ENCODE results near the gene PAQR3. TPM values are rescaled to one million over a fixed set of nuclear protein-coding genes. Genes with fewer than 3 reads are reported as not detected.

The PAQR3 gene
- total and polyA plus RNA-seq, 10 of the 15 experiments (the other 5 are each of a cell fraction or from before 2014, with no cell fraction given): 2.2 to 25.4 (median 7.2) TPM

DNA sequence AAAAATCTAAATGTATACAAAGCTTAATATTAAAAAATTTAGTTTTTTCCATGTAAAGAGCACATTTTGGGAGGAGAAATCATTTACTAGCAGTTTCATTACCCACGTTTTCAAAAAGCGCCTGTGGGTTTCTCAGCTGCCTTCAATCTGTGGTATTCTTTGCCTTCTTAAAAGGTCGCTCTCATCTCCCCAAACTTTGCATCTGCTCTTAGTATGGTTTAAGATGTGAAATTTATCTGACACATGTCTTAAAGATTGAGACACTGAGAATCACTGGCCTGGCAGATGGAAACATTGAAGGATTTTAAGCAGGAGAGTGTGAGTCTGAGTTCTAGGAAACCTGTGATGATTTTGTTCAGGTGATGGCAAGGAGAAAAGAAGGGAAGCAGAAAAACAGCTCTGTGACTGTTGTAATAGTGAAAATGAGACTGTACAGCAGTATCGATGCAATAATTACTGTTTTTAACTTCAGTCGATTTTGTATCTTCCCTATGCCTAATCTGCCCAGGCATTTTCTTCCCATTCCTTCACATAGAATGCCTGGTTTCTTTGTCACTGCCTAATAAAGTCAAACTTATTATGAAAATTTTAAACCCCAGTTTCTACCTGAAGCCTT is 75.9 kb downstream of the PAQR3 start:
- DNase-seq (ENCODE audit: low read depth, low spot score): peak; percentile 28
- POLR2A ChIA-PET: interaction anchor here (0.6 to 1.6 kb wide), 10 partner anchors 12 to 250 kb away, joined by 3 to 10 read pairs (median 4); no protein-coding TSS in a partner anchor
- H3K27me3 ChIP-seq (replicated peaks in 1 of 2; ENCODE audit: control insufficient read depth in 2 of 2, insufficient read depth in 2 of 2, low read length in 1 of 2): no peaks in the 10 kb centered on the region
- H3K4me2 ChIP-seq (ENCODE audit: control insufficient read depth, insufficient read depth): peak overlapping the region; percentile 43
- H3K4me1 ChIP-seq (ENCODE audit: control insufficient read depth, insufficient read depth, low read length): peaks cover 7% of the 10 kb centered on the region
- ATAC-seq: peak; percentile 78
- no TSS peak for BruUV-seq (replicated peaks)
- peaks cover 1 to 15% of the 10 kb centered on the region in 2 experiments; a peak in 3 of 4 replicates for H3K36me3 ChIP-seq (ENCODE audit: control insufficient read depth in 2 of 2, insufficient read depth in 2 of 2, low read length in 1 of 2)
- H3K4me3 ChIP-seq: 0 out of 2 replicates have a peak overlapping the region, but pooled peaks have one; percentile 18
- H3K9me3 ChIP-seq (replicated peaks; ENCODE audit: control insufficient read depth, insufficient read depth, low read length): no peaks in the 10 kb centered on the region
- H3K9ac ChIP-seq (ENCODE audit: control insufficient read depth, insufficient read depth, low read length): no peak overlapping the region
- in situ Hi-C loops (cut with MboI): no loop called here
- FAIRE-seq: peak; percentile 75
- WGBS (ENCODE audit: insufficient coverage, insufficient replicate concordance, low lambda C conversion rate, missing lambda C conversion rate): 18% methylated on average over 5 of the region's 5 CpGs
- H3K79me2 ChIP-seq (ENCODE audit: control insufficient read depth, insufficient read depth, low read length): no peaks in the 10 kb centered on the region; the same call in 1 of the 2 replicates
- H2AFZ ChIP-seq (ENCODE audit: control insufficient read depth, low read depth, low read length): no peak overlapping the region
- H4K20me1 ChIP-seq (ENCODE audit: control insufficient read depth, insufficient read depth): no peaks in the 10 kb centered on the region
- H3K27ac ChIP-seq (ENCODE audit: control insufficient read depth, insufficient read depth): peak overlapping the region; percentile 29
- RAD21 ChIA-PET (ENCODE audit: unreplicated experiment): interaction anchor here (0.7 to 3.9 kb wide), 48 partner anchors 9 to 806 kb away, joined by 3 to 134 read pairs (median 5); partner anchors contain the start of genes BMP2K and FRAS1
- CTCF ChIA-PET: interaction anchor here (0.7 to 4.8 kb wide), 41 partner anchors 9 to 905 kb away, joined by 3 to 160 read pairs (median 6); no protein-coding TSS in a partner anchor
- intact Hi-C loops (cut with micrococcal nuclease; ENCODE audit: unreplicated experiment): loop anchor here (5.0 to 10.0 kb wide), 4 partner anchors 201 to 806 kb away; partner anchors contain the start of gene FRAS1
- SMC1A ChIA-PET (ENCODE audit: uncharacterized antibody, unreplicated experiment): interaction anchor here (0.6 to 6.8 kb wide), 54 partner anchors 8 to 903 kb away, joined by 3 to 184 read pairs (median 6); no protein-coding TSS in a partner anchor
- peak; percentile 42; the same call in 1 of the 2 replicates for TF ChIP-seq RELB (IDR thresholded peaks at IDR 0.05; ENCODE audit: low read depth)
- TF ChIP-seq SMAD5 (IDR thresholded peaks at IDR 0.05; ENCODE audit: low read depth): no peak
- no peak for TF ChIP-seq ZBTB11 (CRISPR knock-in tag; IDR thresholded peaks at IDR 0.05)
- TF ChIP-seq PML (IDR thresholded peaks at IDR 0.05; ENCODE audit: low read length): no peak
- 0 out of 2 replicates have a peak, but pooled peaks have one; percentile 17 for TF ChIP-seq DPF2 (IDR thresholded peaks at IDR 0.05)
- TF ChIP-seq, protein P1, sequence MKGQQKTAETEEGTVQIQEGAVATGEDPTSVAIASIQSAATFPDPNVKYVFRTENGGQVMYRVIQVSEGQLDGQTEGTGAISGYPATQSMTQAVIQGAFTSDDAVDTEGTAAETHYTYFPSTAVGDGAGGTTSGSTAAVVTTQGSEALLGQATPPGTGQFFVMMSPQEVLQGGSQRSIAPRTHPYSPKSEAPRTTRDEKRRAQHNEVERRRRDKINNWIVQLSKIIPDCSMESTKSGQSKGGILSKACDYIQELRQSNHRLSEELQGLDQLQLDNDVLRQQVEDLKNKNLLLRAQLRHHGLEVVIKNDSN (IDR thresholded peaks at IDR 0.05; ENCODE audit: borderline replicate concordance, extremely low read length, insufficient read depth, low read depth, low read length): no peak
- no peak for TF ChIP-seq POLR2A (IDR thresholded peaks at IDR 0.05; ENCODE audit: low read depth, low read length)
- 0 out of 2 replicates have a peak, but pooled peaks have one; percentile 15 for TF ChIP-seq NBN (IDR thresholded peaks at IDR 0.05)
- no peak for TF ChIP-seq CBX5 (IDR thresholded peaks at IDR 0.05; ENCODE audit: low read depth)
- TF ChIP-seq, protein P2, sequence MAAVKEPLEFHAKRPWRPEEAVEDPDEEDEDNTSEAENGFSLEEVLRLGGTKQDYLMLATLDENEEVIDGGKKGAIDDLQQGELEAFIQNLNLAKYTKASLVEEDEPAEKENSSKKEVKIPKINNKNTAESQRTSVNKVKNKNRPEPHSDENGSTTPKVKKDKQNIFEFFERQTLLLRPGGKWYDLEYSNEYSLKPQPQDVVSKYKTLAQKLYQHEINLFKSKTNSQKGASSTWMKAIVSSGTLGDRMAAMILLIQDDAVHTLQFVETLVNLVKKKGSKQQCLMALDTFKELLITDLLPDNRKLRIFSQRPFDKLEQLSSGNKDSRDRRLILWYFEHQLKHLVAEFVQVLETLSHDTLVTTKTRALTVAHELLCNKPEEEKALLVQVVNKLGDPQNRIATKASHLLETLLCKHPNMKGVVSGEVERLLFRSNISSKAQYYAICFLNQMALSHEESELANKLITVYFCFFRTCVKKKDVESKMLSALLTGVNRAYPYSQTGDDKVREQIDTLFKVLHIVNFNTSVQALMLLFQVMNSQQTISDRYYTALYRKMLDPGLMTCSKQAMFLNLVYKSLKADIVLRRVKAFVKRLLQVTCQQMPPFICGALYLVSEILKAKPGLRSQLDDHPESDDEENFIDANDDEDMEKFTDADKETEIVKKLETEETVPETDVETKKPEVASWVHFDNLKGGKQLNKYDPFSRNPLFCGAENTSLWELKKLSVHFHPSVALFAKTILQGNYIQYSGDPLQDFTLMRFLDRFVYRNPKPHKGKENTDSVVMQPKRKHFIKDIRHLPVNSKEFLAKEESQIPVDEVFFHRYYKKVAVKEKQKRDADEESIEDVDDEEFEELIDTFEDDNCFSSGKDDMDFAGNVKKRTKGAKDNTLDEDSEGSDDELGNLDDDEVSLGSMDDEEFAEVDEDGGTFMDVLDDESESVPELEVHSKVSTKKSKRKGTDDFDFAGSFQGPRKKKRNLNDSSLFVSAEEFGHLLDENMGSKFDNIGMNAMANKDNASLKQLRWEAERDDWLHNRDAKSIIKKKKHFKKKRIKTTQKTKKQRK (IDR thresholded peaks at IDR 0.05; ENCODE audit: low read depth, low read length): no peak
- TF ChIP-seq BHLHE40 (IDR thresholded peaks at IDR 0.05; ENCODE audit: borderline replicate concordance in 1 of 2, low read depth in 2 of 2, low read length in 1 of 2): no peak
- no peak for TF ChIP-seq SP1 (IDR thresholded peaks at IDR 0.05; ENCODE audit: low read depth, low read length)
- 0 out of 2 replicates have a peak, but pooled peaks have one; percentile 25 for TF ChIP-seq RAD51 (IDR thresholded peaks at IDR 0.05)
- no peak for TF ChIP-seq BACH1 (IDR thresholded peaks at IDR 0.05; ENCODE audit: borderline replicate concordance)

All from GM12878 (cell line).